Measurements from ENCODE around the gene HEATR1.
"Not testable (repeated sequence)": the region's sequence is repeated elsewhere in the genome, so short reads cannot be mapped to it uniquely, and the experiment has no call there.

The HEATR1 gene

GRCh38 chr1:236509203-236509602 is 95.1 kb downstream of the HEATR1 start:
- DNase-seq = no peak

GRCh38 chr1:236508593-236509027 is 95.7 kb downstream of the HEATR1 start:
- no peak for DNase-seq

- DNase-seq = peak; percentile 15
These were observed 97.2 kb downstream of the HEATR1 start for GRCh38 chr1:236507022-236507700.

GRCh38 chr1:236504338-236504737 is 100.0 kb downstream of the HEATR1 start:
- DNase-seq = not testable (repeated sequence)

- DNase-seq = peak; percentile 85
These were observed 101.2 kb downstream of the HEATR1 start for GRCh38 chr1:236502972-236503639.

GRCh38 chr1:236502579-236502971 is 101.7 kb downstream of the HEATR1 start:
- peak; percentile 23 for DNase-seq

GRCh38 chr1:236501093-236501492 is 103.2 kb downstream of the HEATR1 start:
- DNase-seq = no peak

Measured in DMS53 (cell line).